Measurements from ENCODE around the gene SLC16A9. TPM values are rescaled to one million over a fixed set of nuclear protein-coding genes. Genes with fewer than 3 reads are reported as not detected.
A peak's percentile ranks its signal among the peaks of the same experiment; 100 is the strongest.

The SLC16A9 gene
- polyA plus RNA-seq, 3 donors: 34.1 to 48.0 (median 46.6) TPM

- no peak for DNase-seq (ENCODE audit: low read depth in 3 of 3, low spot score in 2 of 3)
Observed at GRCh38 chr10:59724098-59724938, 14.7 kb upstream of the SLC16A9 start.

GRCh38 chr10:59720377-59720776 lies 10.7 kb upstream of the SLC16A9 start:
- no peak for DNase-seq (ENCODE audit: low read depth in 3 of 3, low spot score in 2 of 3)

- no peak for DNase-seq (ENCODE audit: low read depth in 3 of 3, low spot score in 2 of 3)
Observed at GRCh38 chr10:59719374-59719773, 9.7 kb upstream of the SLC16A9 start.

- DNase-seq (ENCODE audit: low read depth in 3 of 3, low spot score in 2 of 3): no peak
Observed at GRCh38 chr10:59718257-59718656, 8.6 kb upstream of the SLC16A9 start.

GRCh38 chr10:59713196-59713821 lies 3.7 kb upstream of the SLC16A9 start:
- no peak for DNase-seq (ENCODE audit: low read depth in 3 of 3, low spot score in 2 of 3)

GRCh38 chr10:59711871-59712494 lies 2.3 kb upstream of the SLC16A9 start:
- no peak for DNase-seq (ENCODE audit: low read depth in 3 of 3, low spot score in 2 of 3)

GRCh38 chr10:59708816-59709394 lies 745 bp downstream of the SLC16A9 start:
- DNase-seq (ENCODE audit: low read depth in 3 of 3, low spot score in 2 of 3): peak in 2 of 3 donors; percentile 25 to 29

- no peak for DNase-seq (ENCODE audit: low read depth in 3 of 3, low spot score in 2 of 3)
Observed at GRCh38 chr10:59706851-59707797, 2.5 kb downstream of the SLC16A9 start.

GRCh38 chr10:59705931-59706330 lies 3.7 kb downstream of the SLC16A9 start:
- DNase-seq (ENCODE audit: low read depth in 3 of 3, low spot score in 2 of 3): no peak

- no peak for DNase-seq (ENCODE audit: low read depth in 3 of 3, low spot score in 2 of 3)
Observed at GRCh38 chr10:59704630-59705029, 5.0 kb downstream of the SLC16A9 start.

- DNase-seq (ENCODE audit: low read depth in 3 of 3, low spot score in 2 of 3): no peak
Observed at GRCh38 chr10:59702347-59702746, 7.3 kb downstream of the SLC16A9 start.

GRCh38 chr10:59700709-59701108 lies 8.9 kb downstream of the SLC16A9 start:
- DNase-seq (ENCODE audit: low read depth in 3 of 3, low spot score in 2 of 3): no peak

- no peak for DNase-seq (ENCODE audit: low read depth in 3 of 3, low spot score in 2 of 3)
Observed at GRCh38 chr10:59698326-59698725, 11.3 kb downstream of the SLC16A9 start.

GRCh38 chr10:59695637-59696036 lies 14.0 kb downstream of the SLC16A9 start:
- DNase-seq (ENCODE audit: low read depth in 3 of 3, low spot score in 2 of 3): no peak

GRCh38 chr10:59694936-59695335 lies 14.7 kb downstream of the SLC16A9 start:
- DNase-seq (ENCODE audit: low read depth in 3 of 3, low spot score in 2 of 3): no peak

- no peak for DNase-seq (ENCODE audit: low read depth in 3 of 3, low spot score in 2 of 3)
Observed at GRCh38 chr10:59692113-59692512, 17.5 kb downstream of the SLC16A9 start.

- no peak for DNase-seq (ENCODE audit: low read depth in 3 of 3, low spot score in 2 of 3)
Observed at GRCh38 chr10:59688921-59689351, 20.7 kb downstream of the SLC16A9 start.

- no peak for DNase-seq (ENCODE audit: low read depth in 3 of 3, low spot score in 2 of 3)
Observed at GRCh38 chr10:59687657-59688056, 22.0 kb downstream of the SLC16A9 start.

- DNase-seq (ENCODE audit: low read depth in 3 of 3, low spot score in 2 of 3): no peak
Observed at GRCh38 chr10:59684006-59684405, 25.6 kb downstream of the SLC16A9 start.

All from right renal cortex interstitium (tissue), 3 donors.